H9 (cell line): ENCODE measurements around the gene FAM193A. TPM values are rescaled to one million over a fixed set of nuclear protein-coding genes. Genes with fewer than 3 reads are reported as not detected.

Experiments used
- DNase-seq: peaks from one replicate; pipeline ENCODE4 v3.0.0-alpha.2; 2017
- H2AFZ ChIP-seq: one replicate; pipeline ENCODE4 v1.6.1; 2013; ENCODE audit warnings: mild to moderate bottlenecking, low read length, control low read depth, moderate library complexity
- H2AK5ac ChIP-seq: 2 replicates; pipeline ENCODE4 v1.6.1; 2013; ENCODE audit warnings: low read length, control low read depth, mixed read lengths; ENCODE audit not compliant: insufficient read length
- H2BK120ac ChIP-seq: one replicate; pipeline ENCODE4 v1.6.1; 2013; ENCODE audit warnings: low read depth, mild to moderate bottlenecking, low read length, control low read depth, inconsistent platforms; ENCODE audit not compliant: poor library complexity, severe bottlenecking
- H2BK12ac ChIP-seq: 2 replicates; pipeline ENCODE4 v1.6.1; 2013; ENCODE audit warnings: low read length, control low read depth, mixed read lengths, low read depth; ENCODE audit not compliant: insufficient read length
- H2BK15ac ChIP-seq: 2 replicates; pipeline ENCODE4 v1.6.1; 2013; ENCODE audit warnings: low read depth, low read length, control low read depth
- H2BK20ac ChIP-seq: one replicate; pipeline ENCODE4 v1.6.1; 2013; ENCODE audit warnings: low read depth, mild to moderate bottlenecking, low read length, control low read depth, inconsistent platforms; ENCODE audit not compliant: poor library complexity, severe bottlenecking
- H2BK5ac ChIP-seq: 2 replicates; pipeline ENCODE4 v1.6.1; 2013; ENCODE audit warnings: low read length, control low read depth, mixed read lengths; ENCODE audit not compliant: insufficient read length
- H3K14ac ChIP-seq: 2 replicates; pipeline ENCODE4 v1.6.1; 2013; ENCODE audit warnings: low read length, control low read depth; ENCODE audit not compliant: insufficient read depth
- H3K18ac ChIP-seq: 2 replicates; pipeline ENCODE4 v1.6.1; 2013; ENCODE audit warnings: low read depth, mild to moderate bottlenecking, mixed read lengths, low read length, control low read depth; ENCODE audit not compliant: insufficient read length
- H3K23ac ChIP-seq: 2 replicates; pipeline ENCODE4 v1.6.1; 2013; ENCODE audit warnings: low read length, control low read depth, mixed read lengths, low read depth; ENCODE audit not compliant: insufficient read length
- H3K23me2 ChIP-seq: 2 replicates; pipeline ENCODE4 v1.6.1; 2013; ENCODE audit warnings: low read depth, mild to moderate bottlenecking, mixed read lengths, low read length, control low read depth; ENCODE audit not compliant: insufficient read length, poor library complexity, severe bottlenecking
- H3K27ac ChIP-seq: 2 replicates; pipeline ENCODE4 v1.5.1; 2013; ENCODE audit warnings: low read length, control low read depth, mixed read lengths, low read depth; ENCODE audit not compliant: insufficient read length
- H3K27me3 ChIP-seq: 2 replicates; pipeline ENCODE4 v1.6.1; 2013; ENCODE audit warnings: low read length, control low read depth, inconsistent platforms; ENCODE audit not compliant: insufficient read depth
- H3K4ac ChIP-seq: 2 replicates; pipeline ENCODE4 v1.6.1; 2013; ENCODE audit warnings: low read depth, mild to moderate bottlenecking, control low read depth, inconsistent platforms, low read length, moderate library complexity
- H3K4me1 ChIP-seq: 2 replicates; pipeline ENCODE4 v1.6.1; 2013; ENCODE audit warnings: low read length, control low read depth, inconsistent platforms; ENCODE audit not compliant: insufficient read depth
- H3K4me2 ChIP-seq: 2 replicates; pipeline ENCODE4 v1.6.1; 2013; ENCODE audit warnings: low read length, control low read depth, mixed read lengths; ENCODE audit not compliant: insufficient read length, insufficient read depth
- H3K56ac ChIP-seq: 2 replicates; pipeline ENCODE4 v1.6.1; 2013; ENCODE audit warnings: low read depth, mild to moderate bottlenecking, mixed read lengths, low read length, control low read depth; ENCODE audit not compliant: insufficient read length
- H3K79me1 ChIP-seq: 2 replicates; pipeline ENCODE4 v1.6.1; 2013; ENCODE audit warnings: low read depth, mild to moderate bottlenecking, moderate library complexity, low read length, control low read depth, inconsistent platforms; ENCODE audit not compliant: insufficient read depth, poor library complexity, severe bottlenecking
- H3K79me2 ChIP-seq: 2 replicates; pipeline ENCODE4 v1.6.1; 2013; ENCODE audit warnings: low read length, control low read depth, inconsistent platforms; ENCODE audit not compliant: insufficient read depth
- H3K9ac ChIP-seq: 2 replicates; pipeline ENCODE4 v1.6.1; 2013; ENCODE audit warnings: low read length, control low read depth, mixed read lengths; ENCODE audit not compliant: insufficient read length; ENCODE audit errors: extremely low read depth
- H3K9me3 ChIP-seq: one replicate; pipeline ENCODE4 v1.6.1; 2013; ENCODE audit warnings: low read depth, low read length, inconsistent platforms; ENCODE audit not compliant: control insufficient read depth
- H3T11ph ChIP-seq: one replicate; pipeline ENCODE4 v1.6.1; 2013; ENCODE audit warnings: mild to moderate bottlenecking, low read length, control low read depth, inconsistent platforms
- H4K20me1 ChIP-seq: one replicate; pipeline ENCODE4 v1.6.1; 2013; ENCODE audit not compliant: control insufficient read depth, insufficient read length, insufficient read depth
- H4K5ac ChIP-seq: 2 replicates; pipeline ENCODE4 v1.6.1; 2013; ENCODE audit warnings: low read depth, mild to moderate bottlenecking, mixed read lengths, low read length, control low read depth; ENCODE audit not compliant: insufficient read length
- H4K8ac ChIP-seq: replicated peaks from 2 replicates; pipeline ENCODE4 v1.6.1; 2013; ENCODE audit warnings: low read length, control low read depth, mixed read lengths, low read depth; ENCODE audit not compliant: insufficient read length
- H4K91ac ChIP-seq: 2 replicates; pipeline ENCODE4 v1.6.1; 2013; ENCODE audit warnings: low read depth, mild to moderate bottlenecking, moderate library complexity, mixed read lengths, low read length, control low read depth; ENCODE audit not compliant: insufficient read length
- H3K27ac Mint-ChIP-seq, 3 experiments: 2 replicates in 2 of 3; 3 replicates in 1 of 3; pipeline ENCODE4 v1.8.0; 2020 to 2021; ENCODE audit warnings: mixed read lengths in 3 of 3, mild to moderate bottlenecking in 1 of 3, moderate library complexity in 1 of 3
- H3K27me3 Mint-ChIP-seq: 2 replicates; pipeline ENCODE4 v1.8.0; 2021; ENCODE audit warnings: low read depth, mild to moderate bottlenecking, moderate library complexity, mixed read lengths
- H3K36me3 Mint-ChIP-seq, 3 experiments: 2 replicates in 2 of 3; 3 replicates in 1 of 3; pipeline ENCODE4 v1.8.0; 2020 to 2021; ENCODE audit warnings: low read depth in 3 of 3, mixed read lengths in 3 of 3; ENCODE audit not compliant: insufficient read depth in 1 of 3
- H3K4me1 Mint-ChIP-seq, 2 experiments: 2 replicates each; pipeline ENCODE4 v1.8.0; 2020; ENCODE audit warnings: mixed read lengths in 2 of 2
- H3K4me3 Mint-ChIP-seq, 2 experiments: 2 replicates in 1 of 2; 3 replicates in 1 of 2; pipeline ENCODE4 v1.8.0; 2020 to 2021; ENCODE audit warnings: mild to moderate bottlenecking in 2 of 2, mixed read lengths in 2 of 2, moderate library complexity in 1 of 2
- H3K9me3 Mint-ChIP-seq, 2 experiments: 2 replicates in 1 of 2; 3 replicates in 1 of 2; pipeline ENCODE4 v1.8.0; 2020; ENCODE audit warnings: mild to moderate bottlenecking in 2 of 2, mixed read lengths in 2 of 2, moderate library complexity in 1 of 2
- WGBS: extraction: QIAGEN DNeasy Blood & Tissue Kit; methylation state at CpG from one replicate; pipeline ENCODE4 v1.1.7; 2013; ENCODE audit warnings: missing lambda C conversion rate, low lambda C conversion rate, mixed read lengths; ENCODE audit not compliant: insufficient read length; ENCODE audit errors: extremely low coverage; 5-methylcytosine and 5-hydroxymethylcytosine counted together
- total RNA-seq: library from RNA; stranded (reverse); gene quantifications from 2 replicates; pipeline ENCODE4 v1.2.1, GENCODE V29; 2021
- TF ChIP-seq, protein P1 (sequence below): fragments of 200-600 bp; sonication (generic); conservative IDR thresholded peaks from 3 replicates; pipeline ENCODE4 v1.8.0; 2021; ENCODE audit warnings: antibody characterized with exemption, mild to moderate bottlenecking

Gene FAM193A
- total RNA-seq, 1 experiment from 2014 or later, result 36.9 TPM

- Histone ChIP-seq H3K4me2 (no peak overlapping the region), H3K4me1 (no peaks in the 10 kb centered on the region), H2BK12ac (no peak overlapping the region), H4K5ac (no peak overlapping the region), H2BK20ac (no peak overlapping the region), H2AK5ac (no peak overlapping the region), H4K91ac (no peak overlapping the region), H3T11ph (no peak overlapping the region), H3K79me2 (no peaks in the 10 kb centered on the region), H3K4ac (no peak overlapping the region), H3K56ac (no peak overlapping the region), H3K79me1 (peaks cover under 1% of the 10 kb centered on the region), H3K27me3 (no peaks in the 10 kb centered on the region), H2BK5ac (no peak overlapping the region), H3K27ac (no peak overlapping the region), H4K8ac (no peak overlapping the region), H3K18ac (no peak overlapping the region), H2BK120ac (no peak overlapping the region), H3K14ac (no peak overlapping the region), H2BK15ac (no peak overlapping the region), H4K20me1 (no peaks in the 10 kb centered on the region), H2AFZ (no peak overlapping the region), H3K9me3 (no peaks in the 10 kb centered on the region), H3K9ac (no peak overlapping the region), H3K23ac (no peak overlapping the region), H3K23me2 (no peaks in the 10 kb centered on the region)
- no peak for DNase-seq
- Mint-ChIP-seq H3K4me3 (no peak overlapping the region), H3K27ac (no peak overlapping the region; a peak in 1 of 7 replicates), H3K36me3 (peaks cover 23 to 70% (median 57%) of the 10 kb centered on the region in 3 experiments; a peak in 6 of 7 replicates), H3K4me1 (no peaks in the 10 kb centered on the region), H3K9me3 (no peaks in the 10 kb centered on the region), H3K27me3 (no peaks in the 10 kb centered on the region)
- TF ChIP-seq, protein P1, sequence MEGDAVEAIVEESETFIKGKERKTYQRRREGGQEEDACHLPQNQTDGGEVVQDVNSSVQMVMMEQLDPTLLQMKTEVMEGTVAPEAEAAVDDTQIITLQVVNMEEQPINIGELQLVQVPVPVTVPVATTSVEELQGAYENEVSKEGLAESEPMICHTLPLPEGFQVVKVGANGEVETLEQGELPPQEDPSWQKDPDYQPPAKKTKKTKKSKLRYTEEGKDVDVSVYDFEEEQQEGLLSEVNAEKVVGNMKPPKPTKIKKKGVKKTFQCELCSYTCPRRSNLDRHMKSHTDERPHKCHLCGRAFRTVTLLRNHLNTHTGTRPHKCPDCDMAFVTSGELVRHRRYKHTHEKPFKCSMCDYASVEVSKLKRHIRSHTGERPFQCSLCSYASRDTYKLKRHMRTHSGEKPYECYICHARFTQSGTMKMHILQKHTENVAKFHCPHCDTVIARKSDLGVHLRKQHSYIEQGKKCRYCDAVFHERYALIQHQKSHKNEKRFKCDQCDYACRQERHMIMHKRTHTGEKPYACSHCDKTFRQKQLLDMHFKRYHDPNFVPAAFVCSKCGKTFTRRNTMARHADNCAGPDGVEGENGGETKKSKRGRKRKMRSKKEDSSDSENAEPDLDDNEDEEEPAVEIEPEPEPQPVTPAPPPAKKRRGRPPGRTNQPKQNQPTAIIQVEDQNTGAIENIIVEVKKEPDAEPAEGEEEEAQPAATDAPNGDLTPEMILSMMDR, result no peak
- WGBS, result no CpG with 5 or more reads among the region's 9 CpGs
Measured at GRCh38 chr4:2684486-2684885, 148.0 kb downstream of the FAM193A start.
